WI38 (cell line): ENCODE data around the gene CTBP2.

Source experiments
- H3K4me3 ChIP-seq: 2 replicates; pipeline ENCODE4 v1.5.1; 2011; ENCODE audit warnings: low read depth, mild to moderate bottlenecking, control low read depth, low read length
- TF ChIP-seq, protein P1 (sequence below): IDR thresholded peaks from 2 replicates; pipeline ENCODE4 v1.5.1; 2012; ENCODE audit warnings: low read depth, mild to moderate bottlenecking, control low read depth, low read length

The CTBP2 gene

GRCh38 chr10:125034675-125035074 is 125.7 kb downstream of the CTBP2 start:
- peak overlapping the region; percentile 37 for H3K4me3 ChIP-seq
- TF ChIP-seq, protein P1, sequence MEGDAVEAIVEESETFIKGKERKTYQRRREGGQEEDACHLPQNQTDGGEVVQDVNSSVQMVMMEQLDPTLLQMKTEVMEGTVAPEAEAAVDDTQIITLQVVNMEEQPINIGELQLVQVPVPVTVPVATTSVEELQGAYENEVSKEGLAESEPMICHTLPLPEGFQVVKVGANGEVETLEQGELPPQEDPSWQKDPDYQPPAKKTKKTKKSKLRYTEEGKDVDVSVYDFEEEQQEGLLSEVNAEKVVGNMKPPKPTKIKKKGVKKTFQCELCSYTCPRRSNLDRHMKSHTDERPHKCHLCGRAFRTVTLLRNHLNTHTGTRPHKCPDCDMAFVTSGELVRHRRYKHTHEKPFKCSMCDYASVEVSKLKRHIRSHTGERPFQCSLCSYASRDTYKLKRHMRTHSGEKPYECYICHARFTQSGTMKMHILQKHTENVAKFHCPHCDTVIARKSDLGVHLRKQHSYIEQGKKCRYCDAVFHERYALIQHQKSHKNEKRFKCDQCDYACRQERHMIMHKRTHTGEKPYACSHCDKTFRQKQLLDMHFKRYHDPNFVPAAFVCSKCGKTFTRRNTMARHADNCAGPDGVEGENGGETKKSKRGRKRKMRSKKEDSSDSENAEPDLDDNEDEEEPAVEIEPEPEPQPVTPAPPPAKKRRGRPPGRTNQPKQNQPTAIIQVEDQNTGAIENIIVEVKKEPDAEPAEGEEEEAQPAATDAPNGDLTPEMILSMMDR, result no peak

DNA sequence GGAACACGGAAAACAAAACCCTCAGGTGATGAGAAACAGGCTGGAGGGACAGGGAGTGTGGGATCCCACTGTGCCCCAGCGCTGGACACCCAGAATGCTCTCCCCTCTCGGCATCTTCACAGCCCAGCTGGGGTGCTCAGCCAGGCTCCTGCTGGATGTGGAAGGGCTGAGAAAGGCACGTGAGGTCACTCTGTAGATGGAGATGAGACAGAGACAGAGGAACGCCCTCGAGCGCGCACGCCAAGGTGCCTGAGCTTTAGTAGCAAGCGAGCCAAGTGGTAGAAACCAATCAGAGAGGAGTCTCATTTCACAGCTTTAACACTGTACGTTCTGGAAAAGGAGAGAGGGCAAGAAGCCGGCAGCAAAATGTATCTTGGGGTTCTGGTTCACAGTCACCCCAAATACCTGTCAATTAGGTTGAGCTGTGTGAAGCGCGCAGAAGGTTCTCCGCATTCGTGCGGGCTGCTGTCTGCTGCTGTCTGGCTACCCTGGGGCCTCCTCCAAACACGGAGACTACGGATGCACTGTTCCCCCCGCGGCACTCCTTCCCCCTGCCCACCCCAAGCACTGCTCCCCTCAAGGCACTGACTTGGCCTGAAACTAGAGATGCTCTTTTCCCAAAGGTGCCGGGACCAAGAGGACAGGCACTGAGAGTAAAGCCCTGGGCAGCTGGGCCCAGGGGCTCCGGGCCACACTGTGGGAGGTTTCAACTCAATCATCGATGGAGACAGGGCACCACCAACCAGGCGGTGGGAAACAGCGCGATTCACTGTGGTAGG is 127.0 kb downstream of the CTBP2 start:
- TF ChIP-seq, protein P1, result no peak
- no peak overlapping the region for H3K4me3 ChIP-seq

DNA sequence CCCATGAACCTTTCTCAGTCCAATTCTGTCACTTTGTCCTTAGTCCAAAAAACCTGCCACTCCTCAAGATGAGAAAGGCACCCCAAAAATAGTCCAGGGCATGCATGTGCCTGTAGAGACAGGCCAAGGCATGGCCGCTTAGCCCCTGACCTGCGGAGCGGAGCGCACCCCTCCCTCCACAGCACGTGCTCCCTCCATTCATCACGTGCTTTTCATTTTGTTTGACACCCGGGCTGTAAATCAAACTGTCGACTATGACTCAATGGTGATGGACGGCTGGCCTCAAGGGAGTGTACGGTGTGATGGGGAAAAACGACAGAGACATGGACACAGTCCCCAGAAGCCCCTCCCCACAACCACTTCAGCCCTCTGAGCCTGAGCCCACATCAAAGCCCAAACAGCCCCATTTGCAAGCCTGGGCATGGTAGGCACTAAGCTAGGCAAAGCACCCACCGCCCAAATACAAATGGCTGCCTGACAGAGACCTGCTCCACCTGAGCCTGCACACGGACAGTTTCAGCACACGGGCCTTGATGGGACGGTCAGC is 127.8 kb downstream of the CTBP2 start:
- H3K4me3 ChIP-seq, result no peak overlapping the region
- TF ChIP-seq, protein P1, result no peak

DNA sequence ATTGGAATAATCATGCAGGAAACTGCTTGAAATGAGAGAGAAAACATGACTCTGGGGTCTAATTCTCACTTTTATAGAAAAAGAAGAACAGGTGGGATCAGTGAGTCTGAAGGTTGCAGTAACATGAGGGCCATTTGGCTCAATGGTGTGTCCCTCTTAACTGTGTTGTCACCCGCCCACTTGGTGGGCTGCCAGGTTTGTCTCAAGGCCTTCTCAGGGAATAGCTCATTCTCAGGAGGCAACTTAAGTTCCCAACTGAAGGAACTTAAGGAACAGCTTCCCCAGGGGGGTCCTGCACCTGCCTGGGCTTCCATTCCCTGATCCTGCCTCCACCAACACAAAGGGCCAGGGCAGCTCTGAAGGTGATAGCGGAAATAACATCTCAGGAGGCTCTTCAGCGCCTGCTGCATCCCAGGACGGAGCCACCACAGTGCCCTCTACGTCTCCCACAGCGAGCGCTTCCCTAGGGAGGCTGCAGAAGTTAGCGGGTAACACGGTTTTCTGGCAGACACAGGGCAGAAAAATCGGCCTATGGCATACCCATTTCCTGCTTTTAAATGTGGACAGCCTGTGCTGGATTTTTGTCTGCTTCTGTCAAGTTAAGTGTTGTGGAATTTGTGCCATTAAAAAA is 129.7 kb downstream of the CTBP2 start:
- H3K4me3 ChIP-seq, result no peak overlapping the region
- TF ChIP-seq, protein P1, result no peak

GRCh38 chr10:125029584-125030242 is 130.7 kb downstream of the CTBP2 start:
- TF ChIP-seq, protein P1, result no peak
- H3K4me3 ChIP-seq, result no peak overlapping the region

DNA sequence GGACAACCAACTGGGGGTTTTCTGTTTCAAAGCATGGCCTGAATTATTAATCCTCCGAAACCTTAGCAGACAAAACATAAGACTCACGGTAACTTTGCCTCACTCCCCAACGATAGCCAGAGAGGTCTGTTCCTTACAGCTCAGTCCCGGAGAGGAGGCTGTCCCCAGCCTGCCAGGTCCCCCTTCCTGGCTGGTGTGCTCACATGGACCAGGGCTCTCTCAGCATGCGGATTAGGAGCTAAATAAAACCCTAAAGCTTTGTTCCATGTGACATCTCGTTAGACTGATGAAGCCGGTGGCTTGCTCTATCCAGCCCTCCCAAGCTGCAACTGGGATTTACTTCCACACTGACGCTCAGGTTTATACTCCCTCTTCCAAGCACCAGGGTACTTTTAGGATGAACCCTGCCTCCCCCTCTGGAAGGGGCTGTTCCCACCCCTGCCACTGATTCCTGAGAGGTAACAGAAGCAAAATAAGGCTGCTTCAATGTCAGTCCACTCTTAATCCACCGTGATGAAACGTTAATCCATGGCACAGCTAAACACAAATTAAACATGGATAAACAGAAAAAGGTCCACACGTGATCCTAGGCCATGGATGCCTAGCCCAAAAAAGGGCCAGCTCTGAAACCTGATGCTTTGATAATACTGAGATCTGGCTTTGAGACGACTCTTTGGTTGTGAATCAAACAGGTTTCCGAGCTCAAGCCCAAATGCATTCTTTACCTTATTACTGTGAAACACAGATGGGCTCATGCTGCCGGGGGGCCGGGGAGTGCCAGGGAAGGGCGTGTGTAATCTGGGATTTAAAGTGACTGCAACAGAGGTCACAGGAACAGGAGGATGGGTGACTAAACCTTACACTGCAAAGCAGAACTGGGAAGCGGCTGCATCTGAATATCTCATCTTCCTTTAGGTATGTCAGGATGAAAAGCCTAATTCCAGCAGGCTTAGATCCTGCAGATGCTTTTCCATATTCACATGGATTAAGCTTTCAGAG is 132.2 kb downstream of the CTBP2 start:
- TF ChIP-seq, protein P1, result no peak
- no peak overlapping the region for H3K4me3 ChIP-seq
